Measurements from ENCODE around the gene PTPRM. TPM values are rescaled to one million over a fixed set of nuclear protein-coding genes. Genes with fewer than 3 reads are reported as not detected.

Gene PTPRM
- total and polyA plus RNA-seq, 2 donors (not counting 3 experiments of a cell fraction or from before 2014, with no cell fraction given): 37.4 to 43.7 TPM

DNA sequence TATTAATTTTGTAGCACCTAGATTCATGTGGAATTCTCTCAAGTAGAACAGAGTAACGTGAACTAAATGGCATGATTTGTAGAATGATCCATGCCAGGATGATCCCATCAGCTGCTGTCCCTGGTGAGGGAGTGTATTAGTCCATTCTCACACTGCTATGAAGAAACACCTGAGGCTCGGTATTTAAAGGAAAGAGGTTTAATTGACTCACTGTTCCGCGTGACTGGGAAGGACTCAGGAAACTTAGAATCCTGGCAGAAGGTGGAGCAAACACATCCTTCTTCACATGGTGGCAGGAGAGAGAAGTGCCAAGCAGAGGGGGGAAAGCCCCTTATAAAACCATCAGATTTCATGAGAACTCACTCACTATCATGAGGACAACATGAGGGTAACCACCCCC lies 312.6 kb downstream of the PTPRM start:
- Histone ChIP-seq H4K20me1 (replicated peaks; ENCODE audit: control insufficient read depth, extremely low read depth, insufficient read depth, low read length) (no peaks in the 10 kb centered on the region), H3K79me2 (ENCODE audit: control insufficient read depth, insufficient read depth, low read length) (no peaks in the 10 kb centered on the region), H2AFZ (ENCODE audit: low read depth, low read length) (no peak overlapping the region), H3K9ac (replicated peaks; ENCODE audit: extremely low read depth, insufficient read depth, low read length) (no peak overlapping the region), H3K4me2 (ENCODE audit: insufficient read depth, low read length) (no peak overlapping the region), H3K4me1 (ENCODE audit: control insufficient read depth, extremely low read depth, insufficient read depth, low read length) (peaks cover 18% of the 10 kb centered on the region), H3K9me1 (replicated peaks; ENCODE audit: control insufficient read depth, extremely low read depth, insufficient read depth, low read length) (no peaks in the 10 kb centered on the region), H3K4me3 (replicated peaks in 1 of 3; ENCODE audit: insufficient read depth in 1 of 3, low read depth in 1 of 3, low read length in 3 of 3) (no peak overlapping the region), H3K9me3 (replicated peaks; ENCODE audit: control insufficient read depth, insufficient read depth, low read length) (no peaks in the 10 kb centered on the region), H3K27me3 (ENCODE audit: control insufficient read depth in 2 of 2, insufficient read depth in 2 of 2, low read length in 2 of 2) (no peaks in the 10 kb centered on the region), H3K36me3 (ENCODE audit: control insufficient read depth in 2 of 2, extremely low read depth in 1 of 2, insufficient read depth in 2 of 2, low read length in 2 of 2) (no peaks in the 10 kb centered on the region), H3K27ac (ENCODE audit: insufficient read depth, low read depth, low read length) (no peak overlapping the region)
- DNase-seq (ENCODE audit: low read depth, low spot score) (no peak), FAIRE-seq (no peak)
- BruUV-seq (replicated peaks): no TSS peak
- CTCF ChIA-PET: interaction anchor here (1.2 to 1.5 kb wide), 2 partner anchors 168 to 313 kb away, joined by 3 to 4 read pairs; partner anchors contain the start of gene PTPRM
- TF ChIP-seq POLR2AphosphoS5 (IDR thresholded peaks at IDR 0.05; ENCODE audit: insufficient read depth, low read depth, low read length) (no peak), GATA2 (IDR thresholded peaks at IDR 0.05; ENCODE audit: insufficient read depth, insufficient read length, low read depth, low read length) (no peak), MYC (IDR thresholded peaks at IDR 0.05; ENCODE audit: low read depth, low read length) (no peak), JUN (IDR thresholded peaks at IDR 0.05; ENCODE audit: borderline replicate concordance, insufficient read depth, insufficient read length, low read depth) (no peak), EZH2 (IDR thresholded peaks at IDR 0.05; ENCODE audit: borderline replicate concordance, low read depth, low read length, severe bottlenecking) (no peak), POLR2A (IDR thresholded peaks at IDR 0.05; ENCODE audit: low read depth, low read length) (no peak), FOS (IDR thresholded peaks at IDR 0.05; ENCODE audit: borderline replicate concordance, insufficient read depth, low read length) (no peak), CTCF (IDR thresholded peaks at IDR 0.05; ENCODE audit: extremely low read depth in 1 of 2, insufficient read depth in 1 of 2, low read depth in 1 of 2, low read length in 2 of 2) (no peak)
- TF ChIP-seq, protein P1, sequence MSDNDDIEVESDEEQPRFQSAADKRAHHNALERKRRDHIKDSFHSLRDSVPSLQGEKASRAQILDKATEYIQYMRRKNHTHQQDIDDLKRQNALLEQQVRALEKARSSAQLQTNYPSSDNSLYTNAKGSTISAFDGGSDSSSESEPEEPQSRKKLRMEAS (IDR thresholded peaks at IDR 0.05; ENCODE audit: insufficient read depth, insufficient read length): no peak
- POLR2A ChIA-PET: no interaction called here
- intact Hi-C loops (cut with micrococcal nuclease): loop anchor here (2.0 kb wide), 1 partner anchor 41 kb away; no protein-coding TSS in a partner anchor
- dilution Hi-C loops (cut with MboI; ENCODE audit: extremely low pct_ligation_motif_present, low sequenced_read_pairs): no loop called here

All from endothelial cell of umbilical vein (primary cell).